ENCODE results near the gene LLPH.

The LLPH gene

GRCh38 chr12:66090157-66090556 is 40.4 kb downstream of the LLPH start:
- DNase-seq (ENCODE audit: low read depth): no peak

GRCh38 chr12:66087365-66087943 is 43.1 kb downstream of the LLPH start:
- no peak for DNase-seq (ENCODE audit: low read depth)

GRCh38 chr12:66085998-66086397 is 44.6 kb downstream of the LLPH start:
- DNase-seq (ENCODE audit: low read depth): no peak

- no peak for DNase-seq (ENCODE audit: low read depth)
These were observed 45.3 kb downstream of the LLPH start for GRCh38 chr12:66085213-66085612.

GRCh38 chr12:66083766-66084165 is 46.8 kb downstream of the LLPH start:
- no peak for DNase-seq (ENCODE audit: low read depth)

GRCh38 chr12:66082744-66083143 is 47.8 kb downstream of the LLPH start:
- DNase-seq (ENCODE audit: low read depth): no peak

GRCh38 chr12:66080791-66081190 is 49.8 kb downstream of the LLPH start:
- no peak for DNase-seq (ENCODE audit: low read depth)

GRCh38 chr12:66077542-66077941 is 53.0 kb downstream of the LLPH start:
- no peak for DNase-seq (ENCODE audit: low read depth)

- no peak for DNase-seq (ENCODE audit: low read depth)
These were observed 56.0 kb downstream of the LLPH start for GRCh38 chr12:66074561-66074960.

- DNase-seq (ENCODE audit: low read depth): no peak
These were observed 58.0 kb downstream of the LLPH start for GRCh38 chr12:66072566-66072965.

- no peak for DNase-seq (ENCODE audit: low read depth)
These were observed 58.4 kb downstream of the LLPH start for GRCh38 chr12:66072135-66072534.

- DNase-seq (ENCODE audit: low read depth): no peak
These were observed 59.0 kb downstream of the LLPH start for GRCh38 chr12:66071549-66071948.

- DNase-seq (ENCODE audit: low read depth): no peak
These were observed 60.0 kb downstream of the LLPH start for GRCh38 chr12:66070378-66071120.

- DNase-seq (ENCODE audit: low read depth): no peak
These were observed 63.5 kb downstream of the LLPH start for GRCh38 chr12:66066929-66067523.
